Mucosa of stomach (tissue), 1 donor: ENCODE results near the gene RAB13.

Source experiments
- H3K27me3 ChIP-seq: one replicate; pipeline ENCODE4 v1.7.0; 2013; ENCODE audit warnings: mild to moderate bottlenecking, low read length; ENCODE audit not compliant: control insufficient read depth, insufficient read depth
- H3K36me3 ChIP-seq: one replicate; pipeline ENCODE4 v1.7.0; 2013; ENCODE audit warnings: low read length; ENCODE audit not compliant: control insufficient read depth, insufficient read depth
- H3K4me1 ChIP-seq: one replicate; pipeline ENCODE4 v1.7.0; 2013; ENCODE audit warnings: mild to moderate bottlenecking, low read length; ENCODE audit not compliant: control insufficient read depth, insufficient read depth
- H3K4me3 ChIP-seq: one replicate; pipeline ENCODE4 v1.7.0; 2013; ENCODE audit warnings: low read length
- H3K9ac ChIP-seq: one replicate; pipeline ENCODE4 v1.7.0; 2013; ENCODE audit warnings: mild to moderate bottlenecking, low read length, moderate library complexity
- H3K9me3 ChIP-seq: one replicate; pipeline ENCODE4 v1.7.0; 2013; ENCODE audit warnings: mild to moderate bottlenecking, low read length, moderate library complexity; ENCODE audit not compliant: control insufficient read depth
- donor health status: Pancreatic carcinoma.

Gene RAB13

GRCh38 chr1:153960206-153960605 is 25.9 kb downstream of the RAB13 start:
- Histone ChIP-seq H3K4me3 (no peak overlapping the region), H3K9me3 (no peaks in the 10 kb centered on the region), H3K9ac (no peak overlapping the region), H3K27me3 (no peaks in the 10 kb centered on the region), H3K4me1 (peaks cover 38% of the 10 kb centered on the region), H3K36me3 (no peaks in the 10 kb centered on the region)

GRCh38 chr1:153959454-153959853 is 26.7 kb downstream of the RAB13 start:
- Histone ChIP-seq H3K4me1 (peaks cover 38% of the 10 kb centered on the region), H3K9ac (no peak overlapping the region), H3K4me3 (no peak overlapping the region)

GRCh38 chr1:153958961-153959260 is 27.2 kb downstream of the RAB13 start:
- Histone ChIP-seq H3K36me3 (no peaks in the 10 kb centered on the region), H3K4me1 (peaks cover 38% of the 10 kb centered on the region), H3K9me3 (no peaks in the 10 kb centered on the region), H3K9ac (no peak overlapping the region), H3K4me3 (peak overlapping the region; percentile 53), H3K27me3 (no peaks in the 10 kb centered on the region)

More at GRCh38 chr1:153959454-153959853, 26.7 kb downstream of the RAB13 start:
- Histone ChIP-seq H3K36me3 (no peaks in the 10 kb centered on the region), H3K9me3 (no peaks in the 10 kb centered on the region), H3K27me3 (no peaks in the 10 kb centered on the region)

GRCh38 chr1:153958111-153958960 is 27.8 kb downstream of the RAB13 start, which contains the start of gene CRTC2:
TSS of gene CRTC2 (minus strand) at chr1:153958612. CDS start at chr1:153958497, 115 bp downstream.
- Histone ChIP-seq H3K4me3 (peak within 1 kb of the TSS; percentile 53), H3K4me1 (peaks cover 42% of the 10 kb centered on the region), H3K9me3 (no peaks in the 10 kb centered on the region), H3K36me3 (no peaks in the 10 kb centered on the region), H3K27me3 (no peaks in the 10 kb centered on the region), H3K9ac (peak within 1 kb of the TSS; percentile 86)

- Histone ChIP-seq H3K4me1 (peaks cover 43% of the 10 kb centered on the region), H3K9ac (peak overlapping the region; percentile 86), H3K9me3 (no peaks in the 10 kb centered on the region), H3K36me3 (no peaks in the 10 kb centered on the region), H3K4me3 (peak overlapping the region; percentile 53), H3K27me3 (no peaks in the 10 kb centered on the region)
Measured at GRCh38 chr1:153957744-153958110, 28.4 kb downstream of the RAB13 start.

- no peaks in the 10 kb centered on the region for H3K36me3 ChIP-seq
- H3K4me1 ChIP-seq: peaks cover 37% of the 10 kb centered on the region
- H3K9ac ChIP-seq: peak overlapping the region; percentile 86
- H3K4me3 ChIP-seq: peak overlapping the region; percentile 53
- no peaks in the 10 kb centered on the region for H3K9me3 ChIP-seq
- H3K27me3 ChIP-seq: no peaks in the 10 kb centered on the region
Measured at GRCh38 chr1:153956997-153957715, 29.0 kb downstream of the RAB13 start.

GRCh38 chr1:153954826-153955225 is 31.3 kb downstream of the RAB13 start:
- H3K36me3 ChIP-seq: no peaks in the 10 kb centered on the region
- H3K9ac ChIP-seq: no peak overlapping the region
- H3K27me3 ChIP-seq: no peaks in the 10 kb centered on the region
- H3K4me1 ChIP-seq: peaks cover 25% of the 10 kb centered on the region
- no peak overlapping the region for H3K4me3 ChIP-seq
- no peaks in the 10 kb centered on the region for H3K9me3 ChIP-seq

- H3K27me3 ChIP-seq: no peaks in the 10 kb centered on the region
- no peaks in the 10 kb centered on the region for H3K9me3 ChIP-seq
- H3K4me3 ChIP-seq: no peak overlapping the region
- H3K4me1 ChIP-seq: peaks cover 25% of the 10 kb centered on the region
- no peak overlapping the region for H3K9ac ChIP-seq
- peaks cover 4% of the 10 kb centered on the region for H3K36me3 ChIP-seq
Measured at GRCh38 chr1:153953859-153954365, 32.2 kb downstream of the RAB13 start.

GRCh38 chr1:153951801-153952200 is 34.3 kb downstream of the RAB13 start:
- H3K36me3 ChIP-seq: peaks cover 9% of the 10 kb centered on the region

GRCh38 chr1:153951183-153951582 is 35.0 kb downstream of the RAB13 start:
- peaks cover 9% of the 10 kb centered on the region for H3K36me3 ChIP-seq
- H3K9me3 ChIP-seq: no peaks in the 10 kb centered on the region
- H3K4me3 ChIP-seq: no peak overlapping the region
- no peak overlapping the region for H3K9ac ChIP-seq
- H3K27me3 ChIP-seq: no peaks in the 10 kb centered on the region
- H3K4me1 ChIP-seq: peaks cover 17% of the 10 kb centered on the region

More at GRCh38 chr1:153951801-153952200, 34.3 kb downstream of the RAB13 start:
- Histone ChIP-seq H3K4me3 (no peak overlapping the region), H3K27me3 (no peaks in the 10 kb centered on the region), H3K4me1 (peaks cover 21% of the 10 kb centered on the region), H3K9ac (no peak overlapping the region), H3K9me3 (no peaks in the 10 kb centered on the region)

- H3K9ac ChIP-seq: peak within 1 kb of the TSS; percentile 92
- no peaks in the 10 kb centered on the region for H3K27me3 ChIP-seq
- peak within 1 kb of the TSS; percentile 91 for H3K4me3 ChIP-seq
- peaks cover 9% of the 10 kb centered on the region for H3K36me3 ChIP-seq
- no peaks in the 10 kb centered on the region for H3K9me3 ChIP-seq
- H3K4me1 ChIP-seq: peaks cover 19% of the 10 kb centered on the region
Measured at GRCh38 chr1:153946622-153947241, 39.4 kb downstream of the RAB13 start, which contains the start of gene DENND4B. TSS of gene DENND4B (minus strand) at chr1:153946718. CDS start at chr1:153944374, 2,344 bp downstream.
